AG10803 (cell line): ENCODE results near the gene MYPOP.

Experiments used
- DNase-seq: peaks from one replicate; pipeline ENCODE4 v3.0.0; 2010; ENCODE audit warnings: low read depth
- H3K4me3 ChIP-seq: 2 replicates; pipeline ENCODE4 v1.5.1; 2011; ENCODE audit warnings: mild to moderate bottlenecking, low read length, control low read depth
- CTCF ChIP-seq: conservative IDR thresholded peaks from 2 replicates; pipeline ENCODE4 v1.5.1; 2011; ENCODE audit warnings: mild to moderate bottlenecking, low read length, control low read depth, inconsistent platforms

Gene MYPOP

GRCh38 chr19:45920458-45920857 is 18.0 kb upstream of the MYPOP start:
- H3K4me3 ChIP-seq, result no peak overlapping the region
- no peak for TF ChIP-seq CTCF
- no peak for DNase-seq

GRCh38 chr19:45919678-45920077 is 17.3 kb upstream of the MYPOP start:
- DNase-seq, result no peak
- no peak for TF ChIP-seq CTCF
- no peak overlapping the region for H3K4me3 ChIP-seq

GRCh38 chr19:45918721-45919120 is 16.3 kb upstream of the MYPOP start:
- no peak for DNase-seq
- TF ChIP-seq CTCF, result no peak
- H3K4me3 ChIP-seq, result no peak overlapping the region

- DNase-seq, result no peak
- H3K4me3 ChIP-seq, result no peak overlapping the region
- TF ChIP-seq CTCF, result no peak
Measured at GRCh38 chr19:45917421-45918091, 15.1 kb upstream of the MYPOP start.

GRCh38 chr19:45913874-45914830 is 11.7 kb upstream of the MYPOP start, which contains the start of gene NANOS2:
Gene NANOS2, minus strand, starts transcription at chr19:45914778. Its CDS starts 85 bp downstream, at chr19:45914693.
- DNase-seq, result no peak
- no peak within 1 kb of the TSS for H3K4me3 ChIP-seq
- TF ChIP-seq CTCF, result no peak

- no peak for TF ChIP-seq CTCF
- no peak overlapping the region for H3K4me3 ChIP-seq
- no peak for DNase-seq
Measured at GRCh38 chr19:45911291-45911690, 8.9 kb upstream of the MYPOP start.
